ENCODE results near the gene HAGHL. TPM values are rescaled to one million over a fixed set of nuclear protein-coding genes. Genes with fewer than 3 reads are reported as not detected.

Gene HAGHL
- total and polyA plus RNA-seq, 2 of the 8 experiments (the other 6 are each of a cell fraction or from before 2014, with no cell fraction given), result 26.6 to 26.9 TPM

- Histone ChIP-seq H2BK12ac (ENCODE audit: low read depth, low read length) (peak overlapping the region; percentile 84; the same call in 1 of the 2 replicates), H2BK5ac (ENCODE audit: low read depth, low read length) (peak overlapping the region; percentile 81; the same call in 1 of the 2 replicates), H3K27ac (ENCODE audit: low read depth, low read length) (no peak overlapping the region), H2BK15ac (ENCODE audit: low read length) (peak overlapping the region; percentile 99), H4K8ac (ENCODE audit: extremely low read depth, insufficient read depth, low read length) (peak overlapping the region; percentile 80; the same call in 1 of the 2 replicates), H4K20me1 (replicated peaks in 1 of 2; ENCODE audit: control insufficient read depth in 1 of 2, insufficient read depth in 2 of 2, low read length in 2 of 2) (peaks cover 4 to 29% of the 10 kb centered on the region in 2 experiments), H3K56ac (replicated peaks; ENCODE audit: insufficient read length, low read depth, low read length) (peak overlapping the region; percentile 59), H3K4ac (replicated peaks; ENCODE audit: insufficient read length, low read depth, low read length) (peak overlapping the region; percentile 90), H3K27me3 (replicated peaks in 1 of 4; ENCODE audit: control insufficient read depth in 3 of 4, extremely low read depth in 1 of 4, insufficient read depth in 3 of 4, low read length in 3 of 4) (peaks cover 0 to 2% (median 0%) of the 10 kb centered on the region in 4 experiments; a peak in 2 of 7 replicates), H3K9me3 (ENCODE audit: insufficient read depth in 2 of 2, low read depth in 1 of 2, low read length in 1 of 2) (no peaks in the 10 kb centered on the region), H4K91ac (replicated peaks; ENCODE audit: insufficient read length, low read length) (peak overlapping the region; percentile 44), H2AFZ (ENCODE audit: low read length) (no peak overlapping the region), H3K4me1 (replicated peaks in 1 of 4; ENCODE audit: control insufficient read depth in 3 of 4, insufficient read depth in 4 of 4, low read length in 3 of 4) (peaks cover 0 to 42% (median 34%) of the 10 kb centered on the region in 4 experiments; a peak in 6 of 7 replicates), H3K79me1 (ENCODE audit: low read depth, low read length) (peaks cover 6% of the 10 kb centered on the region; the same call in 1 of the 2 replicates), H2BK120ac (replicated peaks; ENCODE audit: low read depth, low read length) (no peak overlapping the region), H3K79me2 (ENCODE audit: control insufficient read depth in 1 of 2, insufficient read depth in 2 of 2, low read length in 2 of 2) (peaks cover 0 to 12% of the 10 kb centered on the region in 2 experiments; a peak in 1 of 4 replicates), H3K4me3 (ENCODE audit: extremely low read depth in 1 of 4, insufficient read depth in 2 of 4, low read depth in 3 of 4, low read length in 4 of 4) (peak overlapping the region; percentile 32 to 73 (median 41); a peak in 7 of 8 replicates), H2AK5ac (ENCODE audit: low read depth, low read length) (0 out of 2 replicates have a peak overlapping the region, but pooled peaks have one; percentile 7), H3K14ac (ENCODE audit: insufficient read length) (no peak overlapping the region), H3K23me2 (ENCODE audit: low read depth, low read length) (peaks cover 20% of the 10 kb centered on the region), H3K9ac (replicated peaks in 1 of 4; ENCODE audit: extremely low read depth in 1 of 4, low read depth in 3 of 4, low read length in 3 of 4) (no peak overlapping the region), H4K5ac (ENCODE audit: insufficient read length, low read depth, low read length) (peak overlapping the region; percentile 40), H2BK20ac (ENCODE audit: low read length) (no peak overlapping the region), H3K18ac (ENCODE audit: extremely low read depth, low read length) (peak overlapping the region; percentile 32), H3K4me2 (ENCODE audit: insufficient read depth in 1 of 2, low read depth in 2 of 2, low read length in 2 of 2) (peak overlapping the region; percentile 74 to 92), H3K23ac (ENCODE audit: insufficient read length) (no peak overlapping the region), H3K36me3 (ENCODE audit: control insufficient read depth in 2 of 4, insufficient read depth in 4 of 4, low read length in 3 of 4) (peaks cover 4 to 15% (median 12%) of the 10 kb centered on the region in 4 experiments; a peak in 7 of 8 replicates)
- WGBS, 2 experiments (ENCODE audit: extremely low coverage in 1 of 2, insufficient coverage in 1 of 2, insufficient read length in 1 of 2, insufficient replicate concordance in 2 of 2, low coverage in 1 of 2, low lambda C conversion rate in 2 of 2, missing lambda C conversion rate in 1 of 2), result 59% methylated on average over 28 of the region's 52 CpGs; no CpG with 5 or more reads in 1 of the 2 experiments
- CTCF ChIA-PET (ENCODE audit: partially characterized antibody), result interaction anchor here (0.7 to 2.3 kb wide), 12 partner anchors 12 to 123 kb away, joined by 3 to 11 read pairs (median 4); partner anchors contain the start of genes RHOT2, WDR24 and WDR90
- FAIRE-seq (no peak), DNase-seq (ENCODE audit: low read depth in 1 of 2, low spot score in 2 of 2) (peak in 1 of 2 experiments; percentile 79)
- TF ChIP-seq NRF1 (IDR thresholded peaks at IDR 0.05; ENCODE audit: low read depth, low read length), result no peak
- TF ChIP-seq HDAC2 (IDR thresholded peaks at IDR 0.05; ENCODE audit: borderline replicate concordance in 1 of 2, low read depth in 2 of 2, low read length in 2 of 2), result peak in 1 of 2 experiments; percentile 43; a peak in 1 of 4 replicates
- TF ChIP-seq GABPA (IDR thresholded peaks at IDR 0.05; ENCODE audit: borderline replicate concordance, insufficient read depth, low read length), result 0 out of 2 replicates have a peak, but pooled peaks have one; percentile 30
- TF ChIP-seq CBX8 (IDR thresholded peaks at IDR 0.05; ENCODE audit: borderline replicate concordance, low read depth, low read length), result no peak
- 0 out of 2 replicates have a peak, but pooled peaks have one; percentile 17 for TF ChIP-seq YY1 (IDR thresholded peaks at IDR 0.05; ENCODE audit: low read depth, low read length)
- no peak for TF ChIP-seq USF2 (IDR thresholded peaks at IDR 0.05; ENCODE audit: low read length)
- peak; percentile 79 for TF ChIP-seq BACH1 (IDR thresholded peaks at IDR 0.05; ENCODE audit: low read length)
- POLR2A ChIA-PET (ENCODE audit: partially characterized antibody), result interaction anchor here (0.8 to 13.3 kb wide), 12 partner anchors 11 to 1281 kb away, joined by 3 to 214 read pairs (median 3); partner anchors contain the start of genes ANTKMT, RHOT2 and WDR24
These were observed 47.8 kb upstream of the HAGHL start for GRCh38 chr16:678858-679813.

Measured in H1 (cell line).